AG20443 (cell line): Measurements from ENCODE around the gene PLXNB1.

Experiments used
- DNase-seq: peaks from one replicate; pipeline ENCODE4 v3.0.0; 2012; ENCODE audit warnings: low spot score, mixed read lengths

The PLXNB1 gene

GRCh38 chr3:48367201-48367600 lies 62.7 kb downstream of the PLXNB1 start:
- no peak for DNase-seq

- DNase-seq: no peak
Observed at GRCh38 chr3:48364840-48365239, 65.0 kb downstream of the PLXNB1 start.

DNA sequence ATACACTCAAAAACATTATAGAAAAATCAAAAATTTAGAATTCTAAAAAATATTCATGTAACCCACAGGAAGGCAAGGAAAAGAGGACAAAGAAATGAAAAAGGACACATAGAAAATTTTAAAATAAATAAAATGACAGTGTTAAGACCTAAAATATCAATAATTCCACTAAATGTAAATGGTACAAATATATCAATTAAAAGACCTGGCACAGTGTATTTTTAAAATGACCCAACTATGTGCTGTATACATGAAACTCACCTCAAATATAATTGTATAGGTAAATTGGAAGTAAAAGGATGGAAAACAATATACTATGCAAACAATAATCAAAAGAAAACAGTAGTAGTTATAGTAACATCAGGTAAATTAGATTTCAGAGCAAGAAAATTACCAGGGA lies 68.0 kb downstream of the PLXNB1 start:
- DNase-seq: no peak

GRCh38 chr3:48356419-48356818 lies 73.5 kb downstream of the PLXNB1 start:
- no peak for DNase-seq

DNA sequence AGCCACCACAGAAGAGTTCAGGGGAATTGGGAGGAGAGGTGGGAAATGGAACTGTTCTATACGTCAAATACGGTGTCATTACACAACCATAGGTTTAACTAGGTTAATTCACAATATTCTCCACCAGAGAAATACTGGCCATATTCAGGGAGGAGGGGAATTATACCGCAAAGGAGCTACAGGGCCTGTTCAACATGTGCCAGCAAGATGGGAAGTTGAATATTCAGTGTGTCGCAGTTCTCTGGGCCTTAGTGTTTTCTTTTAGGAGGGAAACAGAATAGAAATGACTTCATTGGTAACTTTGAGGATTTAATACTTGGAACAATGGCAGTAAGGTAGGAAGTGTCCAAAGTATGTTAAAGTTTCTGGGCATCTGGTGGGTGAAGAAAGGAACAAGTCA lies 75.9 kb downstream of the PLXNB1 start:
- no peak for DNase-seq
